SU-DHL-6 (cell line): Measurements from ENCODE around the gene ADGRF4.

Experiments
- H2AFZ ChIP-seq: fragments of 200-600 bp; sonication (generic); 2 replicates; pipeline ENCODE4 v1.6.1; 2014; ENCODE audit warnings: low read depth, mild to moderate bottlenecking, moderate library complexity, mixed read lengths, antibody characterized with exemption, low read length; ENCODE audit not compliant: severe bottlenecking
- H3F3A ChIP-seq: fragments of 200-600 bp; shearing (Covaris generic); 2 replicates; pipeline ENCODE4 v1.6.0; 2016; ENCODE audit warnings: antibody characterized with exemption, mild to moderate bottlenecking; ENCODE audit not compliant: insufficient read depth
- H3K27ac ChIP-seq: fragments of 200-600 bp; sonication (generic); 2 replicates; pipeline ENCODE4 v1.5.1; 2016; ENCODE audit warnings: low read depth, mild to moderate bottlenecking, low read length, moderate library complexity, mixed read lengths
- H3K27me3 ChIP-seq: fragments of 200-600 bp; sonication (generic), shearing (Covaris generic); 2 replicates; pipeline ENCODE4 v1.6.0; 2014; ENCODE audit warnings: mild to moderate bottlenecking, low read length
- H3K36me3 ChIP-seq: fragments of 200-600 bp; sonication (generic); 2 replicates; pipeline ENCODE4 v1.6.1; 2014; ENCODE audit warnings: mild to moderate bottlenecking, low read length, mixed read lengths
- H3K4me2 ChIP-seq: fragments of 300-600, 200-600 bp; shearing (Covaris generic), sonication (generic); 2 replicates; pipeline ENCODE4 v1.6.0; 2014; ENCODE audit warnings: low read length, low read depth, mild to moderate bottlenecking; ENCODE audit not compliant: poor library complexity, severe bottlenecking
- H3K4me3 ChIP-seq: fragments of 200-600 bp; sonication (generic); 2 replicates; pipeline ENCODE4 v1.5.1; 2014; ENCODE audit warnings: antibody characterized with exemption, low read length, mild to moderate bottlenecking, mixed read lengths; ENCODE audit not compliant: insufficient read depth, poor library complexity, severe bottlenecking
- H3K79me2 ChIP-seq: fragments of 200-600 bp; sonication (generic); 2 replicates; pipeline ENCODE4 v1.6.1; 2014; ENCODE audit warnings: mild to moderate bottlenecking, low read length, moderate library complexity; ENCODE audit not compliant: insufficient read depth
- H3K9ac ChIP-seq: fragments of 200-600 bp; sonication (generic); 2 replicates; pipeline ENCODE4 v1.7.0; 2014; ENCODE audit warnings: mild to moderate bottlenecking, low read length
- H3K9me2 ChIP-seq: fragments of 200-600 bp; sonication (generic); replicated peaks from 2 replicates; pipeline ENCODE4 v1.6.1; 2014; ENCODE audit warnings: low read length; ENCODE audit not compliant: insufficient read depth
- H3K9me3 ChIP-seq: fragments of 200-600 bp; sonication (generic); 2 replicates; pipeline ENCODE4 v1.6.1; 2014; ENCODE audit warnings: low read length, mixed read lengths; ENCODE audit not compliant: insufficient read depth
- H4K20me1 ChIP-seq: fragments of 200-600 bp; sonication (generic); 2 replicates; pipeline ENCODE4 v1.6.1; 2014; ENCODE audit warnings: low read depth, mild to moderate bottlenecking, antibody characterized with exemption, low read length, moderate library complexity, mixed read lengths
- CTCF ChIP-seq: fragments of 200-600 bp; sonication (generic); IDR thresholded peaks from one replicate; pipeline ENCODE4 v1.5.1; 2017; ENCODE audit warnings: antibody characterized with exemption, mild to moderate bottlenecking, low read length, moderate library complexity; ENCODE audit not compliant: insufficient read depth, poor library complexity, severe bottlenecking
- EZH2phosphoT487 ChIP-seq: fragments of 200-600 bp; sonication (generic), shearing (Covaris generic); conservative IDR thresholded peaks from 2 replicates; pipeline ENCODE4 v1.6.1; 2018; ENCODE audit warnings: mild to moderate bottlenecking, antibody characterized with exemption, low read length, moderate library complexity, mixed read lengths

Gene ADGRF4

GRCh38 chr6:47698342-47698787 is at the start of gene ADGRF4:
Gene ADGRF4, plus strand, starts transcription at chr6:47698580. Its CDS starts 8,666 bp downstream, at chr6:47707246.
- H3K79me2 ChIP-seq: no peaks in the 10 kb centered on the region
- TF ChIP-seq EZH2phosphoT487 (no peak), CTCF (no peak)
- H3K9me3 ChIP-seq: no peaks in the 10 kb centered on the region
- no peak within 1 kb of the TSS for H3K4me2 ChIP-seq
- no peaks in the 10 kb centered on the region for H3F3A ChIP-seq
- H3K9ac ChIP-seq: no peak within 1 kb of the TSS
- no peaks in the 10 kb centered on the region for H3K9me2 ChIP-seq
- no peak within 1 kb of the TSS for H3K27ac ChIP-seq
- H3K36me3 ChIP-seq: no peaks in the 10 kb centered on the region
- H3K4me3 ChIP-seq: no peak within 1 kb of the TSS
- H3K27me3 ChIP-seq: no peaks in the 10 kb centered on the region
- H2AFZ ChIP-seq: no peak within 1 kb of the TSS
- no peaks in the 10 kb centered on the region for H4K20me1 ChIP-seq

GRCh38 chr6:47650553-47651432 is 47.6 kb upstream of the ADGRF4 start:
- Histone ChIP-seq H2AFZ (no peak overlapping the region), H3K4me3 (no peak overlapping the region), H3K27ac (no peak overlapping the region), H3K9me3 (no peaks in the 10 kb centered on the region), H3K36me3 (no peaks in the 10 kb centered on the region), H3K27me3 (no peaks in the 10 kb centered on the region), H3K9ac (no peak overlapping the region), H3F3A (no peaks in the 10 kb centered on the region), H3K79me2 (no peaks in the 10 kb centered on the region), H3K4me2 (no peak overlapping the region), H3K9me2 (no peaks in the 10 kb centered on the region), H4K20me1 (no peaks in the 10 kb centered on the region)
- no peak for TF ChIP-seq EZH2phosphoT487
- no peak for TF ChIP-seq CTCF

GRCh38 chr6:47651505-47651944 is 46.9 kb upstream of the ADGRF4 start:
- H3K79me2 ChIP-seq: no peaks in the 10 kb centered on the region
- H3K4me2 ChIP-seq: no peak overlapping the region
- no peak overlapping the region for H2AFZ ChIP-seq
- no peak overlapping the region for H3K9ac ChIP-seq
- H3K9me2 ChIP-seq: no peaks in the 10 kb centered on the region
- H4K20me1 ChIP-seq: no peaks in the 10 kb centered on the region
- no peaks in the 10 kb centered on the region for H3K9me3 ChIP-seq
- H3K36me3 ChIP-seq: no peaks in the 10 kb centered on the region
- no peaks in the 10 kb centered on the region for H3F3A ChIP-seq
- H3K27me3 ChIP-seq: no peaks in the 10 kb centered on the region
- no peak for TF ChIP-seq CTCF
- TF ChIP-seq EZH2phosphoT487: no peak
- no peak overlapping the region for H3K27ac ChIP-seq
- H3K4me3 ChIP-seq: no peak overlapping the region
